NAMALWA (cell line): ENCODE data around the gene GAGE12J.
"Not testable (repeated sequence)": the region's sequence is repeated elsewhere in the genome, so short reads cannot be mapped to it uniquely, and the experiment has no call there.

Experiments
- DNase-seq: peaks from one replicate; pipeline ENCODE4 v3.0.0-alpha.2; 2015; ENCODE audit warnings: low spot score

GAGE12J gene

DNA sequence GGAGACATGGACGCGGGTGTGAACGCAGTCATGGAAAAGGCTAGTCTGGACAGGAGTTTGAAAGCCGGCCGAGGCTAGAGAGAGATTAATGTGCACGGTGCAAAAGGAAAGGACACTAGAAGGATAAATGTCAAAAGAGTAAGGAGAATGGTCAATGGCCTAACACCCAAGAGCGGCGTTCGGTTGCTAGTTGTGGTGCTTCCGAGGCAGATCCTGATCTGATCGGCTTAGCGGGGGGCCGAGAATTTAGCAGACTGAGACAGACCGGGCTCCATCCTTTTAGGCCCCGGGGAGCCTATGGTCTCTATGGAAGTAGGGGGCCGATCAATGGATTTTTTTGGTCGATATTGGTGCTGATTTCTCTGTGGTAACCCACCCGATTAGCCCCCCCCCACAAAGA lies 11.5 kb upstream of the GAGE12J start:
- DNase-seq, result no peak

DNA sequence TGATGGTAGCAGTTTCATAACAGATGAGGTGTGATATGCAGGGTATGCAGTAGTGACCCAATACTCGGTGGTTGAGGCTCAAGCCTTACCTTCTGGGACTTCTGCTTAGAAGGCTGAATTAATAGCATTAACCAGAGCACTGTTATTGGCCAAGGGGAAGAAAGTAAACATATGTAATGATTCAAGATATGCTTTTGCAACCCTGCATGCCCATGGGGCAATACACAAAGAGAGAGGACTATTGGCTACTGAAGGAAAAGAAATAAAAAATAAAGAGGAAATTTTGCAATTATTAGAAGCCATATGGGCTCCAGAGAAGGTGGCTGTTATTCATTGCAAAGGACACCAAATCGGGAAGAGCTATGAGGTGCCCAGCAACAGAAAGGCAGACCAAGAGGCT lies 9.7 kb upstream of the GAGE12J start:
- DNase-seq, result no peak

GRCh38 chrX:49316085-49316484 lies 5.8 kb upstream of the GAGE12J start:
- DNase-seq, result no peak

- not testable (repeated sequence) for DNase-seq
Observed at GRCh38 chrX:49322266-49322665, 429 bp downstream of the GAGE12J start.

DNA sequence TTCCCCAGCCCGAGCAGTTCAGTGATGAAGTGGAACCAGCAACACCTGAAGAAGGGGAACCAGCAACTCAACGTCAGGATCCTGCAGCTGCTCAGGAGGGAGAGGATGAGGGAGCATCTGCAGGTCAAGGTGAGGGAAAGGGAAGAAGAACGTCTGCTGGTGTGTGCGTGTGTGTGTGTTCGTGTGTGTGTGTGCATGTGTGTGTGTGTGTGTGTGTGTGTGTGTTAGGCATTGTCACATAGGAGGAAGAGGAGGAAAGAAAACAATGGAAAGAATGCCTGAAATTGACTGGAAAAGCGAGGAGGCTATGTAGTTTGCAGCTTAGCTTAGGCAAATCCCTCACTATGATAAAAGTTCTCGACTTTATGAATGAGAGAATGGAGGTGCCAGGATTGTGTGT lies 1.9 kb downstream of the GAGE12J start:
- not testable (repeated sequence) for DNase-seq

GRCh38 chrX:49330421-49330820 lies 8.6 kb downstream of the GAGE12J start:
- DNase-seq, result not testable (repeated sequence)

DNA sequence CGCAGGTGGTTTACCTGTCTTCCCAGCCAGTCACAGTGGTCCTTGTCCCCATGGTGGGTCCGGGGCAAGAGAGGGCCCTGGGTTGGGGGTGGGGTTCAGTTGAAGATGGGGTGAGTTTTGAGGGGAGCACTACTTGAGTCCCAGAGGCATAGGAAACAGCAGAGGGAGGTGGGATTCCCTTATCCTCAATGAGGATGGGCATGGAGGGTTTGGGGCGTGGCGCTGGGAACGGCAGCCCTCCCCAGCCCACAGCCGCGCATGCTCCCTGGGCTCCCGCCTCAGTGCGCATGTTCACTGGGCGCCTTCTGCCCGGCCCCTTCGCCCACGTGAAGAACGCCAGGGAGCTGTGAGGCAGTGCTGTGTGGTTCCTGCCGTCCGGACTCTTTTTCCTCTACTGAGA lies 9.4 kb downstream of the GAGE12J start, which contains the start of gene GAGE13:
TSS of gene GAGE13 (plus strand) at position 301 of the 400 bp plus-strand sequence. CDS start 1,156 bp downstream, outside the sequence.
- DNase-seq, result not testable (repeated sequence)

DNA sequence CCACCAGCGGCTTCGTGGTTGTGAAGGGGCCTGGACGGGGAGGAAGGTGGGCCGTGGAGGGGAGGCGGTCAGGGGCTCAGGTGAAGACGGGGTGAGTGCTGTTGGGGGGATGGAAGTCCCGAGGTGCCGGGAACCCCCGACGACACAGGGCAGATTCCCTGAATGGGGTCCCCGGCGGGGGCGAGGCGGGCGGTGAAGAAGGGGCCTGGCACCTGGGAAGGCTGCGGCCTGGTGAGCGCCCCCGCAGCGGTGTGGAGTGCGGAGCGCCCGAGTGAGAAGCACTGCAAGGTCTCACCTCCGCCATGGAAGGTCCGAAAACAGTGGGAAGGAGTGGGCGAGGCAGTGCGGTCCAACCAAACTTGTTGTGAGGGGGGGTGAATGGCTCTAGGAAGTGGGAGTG lies 10.0 kb downstream of the GAGE12J start:
- not testable (repeated sequence) for DNase-seq

DNA sequence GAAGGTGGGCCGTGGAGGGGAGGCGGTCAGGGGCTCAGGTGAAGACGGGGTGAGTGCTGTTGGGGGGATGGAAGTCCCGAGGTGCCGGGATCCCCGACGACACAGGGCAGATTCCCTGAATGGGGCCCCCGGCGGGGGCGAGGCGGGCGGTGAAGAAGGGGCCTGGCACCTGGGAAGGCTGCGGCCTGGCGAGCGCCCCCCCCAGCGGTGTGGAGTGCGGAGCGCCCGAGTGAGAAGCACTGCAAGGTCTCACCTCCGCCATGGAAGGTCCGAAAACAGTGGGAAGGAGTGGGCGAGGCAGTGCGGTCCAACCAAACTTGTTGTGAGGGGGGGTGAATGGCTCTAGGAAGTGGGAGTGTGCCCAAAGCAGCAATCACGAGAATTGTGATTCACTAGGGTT lies 19.6 kb downstream of the GAGE12J start:
- DNase-seq, result not testable (repeated sequence)

GRCh38 chrX:49344496-49345175 lies 22.8 kb downstream of the GAGE12J start:
- DNase-seq, result not testable (repeated sequence)

DNA sequence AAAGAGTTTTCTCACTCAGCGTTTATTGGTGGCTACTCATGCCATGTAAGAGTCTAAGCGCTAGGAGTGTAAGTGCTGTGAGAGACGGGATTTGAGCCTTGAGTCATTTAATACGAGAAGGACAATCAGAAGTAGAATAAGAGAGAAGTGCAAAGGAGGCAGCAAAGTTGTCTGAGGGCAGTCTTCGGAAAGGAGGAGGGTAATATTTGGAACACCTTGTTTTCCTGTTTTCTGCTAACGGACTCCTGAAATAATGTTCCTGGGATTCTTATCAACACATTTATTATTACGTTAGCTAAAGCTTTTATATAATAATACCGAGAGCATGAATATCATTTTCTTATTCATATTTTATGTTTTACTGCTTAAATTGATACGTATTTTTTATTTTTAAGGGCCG lies 23.6 kb downstream of the GAGE12J start:
- not testable (repeated sequence) for DNase-seq

DNA sequence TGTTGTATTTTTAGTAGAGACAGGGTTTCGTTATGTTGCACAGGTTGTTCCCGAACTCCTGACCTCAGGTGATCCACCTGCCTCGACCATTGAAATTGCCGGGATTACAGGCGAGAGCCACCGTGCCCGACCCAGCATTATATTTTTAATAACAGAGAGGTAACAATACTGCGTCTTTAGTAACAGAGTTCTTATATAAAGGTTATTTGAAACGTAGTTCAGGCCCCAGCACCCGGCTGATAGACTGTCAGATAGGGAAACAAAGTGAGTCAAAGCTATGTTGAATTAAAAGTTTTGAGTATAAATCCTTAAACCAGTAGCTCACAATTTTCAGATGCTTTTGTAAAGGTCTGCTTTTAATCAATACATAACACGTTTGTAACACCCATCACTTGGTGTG lies 24.3 kb downstream of the GAGE12J start:
- DNase-seq, result not testable (repeated sequence)
